ENCODE measurements around the gene PCDH9.

The PCDH9 gene

DNA sequence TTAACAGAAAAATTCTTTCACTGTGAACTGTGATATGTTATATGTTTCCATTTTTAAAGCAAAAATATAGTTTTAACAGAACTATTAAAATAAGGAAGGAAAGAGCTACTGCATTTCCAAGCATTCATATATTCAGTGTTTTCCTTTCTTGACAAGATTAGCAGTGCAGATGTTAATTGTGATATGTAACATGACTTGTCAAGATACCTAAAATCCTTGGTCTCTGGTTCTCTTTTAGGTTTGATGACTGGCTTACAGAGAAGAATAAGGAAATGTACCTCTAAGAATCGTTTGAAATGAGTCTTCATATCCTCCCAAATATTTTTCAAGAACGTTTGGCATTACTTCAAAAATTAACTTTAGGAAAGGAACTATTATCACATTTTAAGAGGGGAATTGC is 907.2 kb downstream of the PCDH9 start:
- TF ChIP-seq, protein P1, sequence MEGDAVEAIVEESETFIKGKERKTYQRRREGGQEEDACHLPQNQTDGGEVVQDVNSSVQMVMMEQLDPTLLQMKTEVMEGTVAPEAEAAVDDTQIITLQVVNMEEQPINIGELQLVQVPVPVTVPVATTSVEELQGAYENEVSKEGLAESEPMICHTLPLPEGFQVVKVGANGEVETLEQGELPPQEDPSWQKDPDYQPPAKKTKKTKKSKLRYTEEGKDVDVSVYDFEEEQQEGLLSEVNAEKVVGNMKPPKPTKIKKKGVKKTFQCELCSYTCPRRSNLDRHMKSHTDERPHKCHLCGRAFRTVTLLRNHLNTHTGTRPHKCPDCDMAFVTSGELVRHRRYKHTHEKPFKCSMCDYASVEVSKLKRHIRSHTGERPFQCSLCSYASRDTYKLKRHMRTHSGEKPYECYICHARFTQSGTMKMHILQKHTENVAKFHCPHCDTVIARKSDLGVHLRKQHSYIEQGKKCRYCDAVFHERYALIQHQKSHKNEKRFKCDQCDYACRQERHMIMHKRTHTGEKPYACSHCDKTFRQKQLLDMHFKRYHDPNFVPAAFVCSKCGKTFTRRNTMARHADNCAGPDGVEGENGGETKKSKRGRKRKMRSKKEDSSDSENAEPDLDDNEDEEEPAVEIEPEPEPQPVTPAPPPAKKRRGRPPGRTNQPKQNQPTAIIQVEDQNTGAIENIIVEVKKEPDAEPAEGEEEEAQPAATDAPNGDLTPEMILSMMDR (IDR thresholded peaks at IDR 0.05; ENCODE audit: low read depth, low read length) = no peak
- H3K4me3 ChIP-seq (ENCODE audit: low read depth, low read length) = no peak overlapping the region

DNA sequence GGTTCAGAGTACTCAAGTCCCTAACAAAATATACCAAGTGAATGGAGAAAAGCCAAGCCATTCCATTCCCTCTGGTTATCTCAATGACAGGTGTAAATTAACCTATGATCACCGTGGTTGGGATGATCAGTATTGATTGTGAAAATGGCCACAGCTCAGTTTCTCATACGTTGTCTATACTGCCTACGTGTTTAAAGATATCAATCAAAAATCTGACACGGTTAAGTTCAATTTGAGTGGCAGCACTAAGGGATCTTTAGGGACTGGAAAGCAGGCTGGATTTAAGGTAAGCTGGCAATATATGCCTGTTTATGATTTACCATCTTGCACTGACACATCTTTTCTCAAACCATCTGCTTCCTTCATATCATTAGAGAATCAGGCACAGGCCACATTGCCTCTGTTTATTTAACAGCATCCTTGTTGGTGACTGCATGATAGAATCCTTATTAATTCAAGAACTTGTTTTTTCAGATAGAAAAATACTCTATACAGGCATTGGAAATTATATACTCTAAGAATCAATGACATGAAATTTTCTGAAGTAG is 907.9 kb downstream of the PCDH9 start:
- H3K4me3 ChIP-seq (ENCODE audit: low read depth, low read length) = no peak overlapping the region
- TF ChIP-seq, protein P1 (IDR thresholded peaks at IDR 0.05; ENCODE audit: low read depth, low read length) = no peak

DNA sequence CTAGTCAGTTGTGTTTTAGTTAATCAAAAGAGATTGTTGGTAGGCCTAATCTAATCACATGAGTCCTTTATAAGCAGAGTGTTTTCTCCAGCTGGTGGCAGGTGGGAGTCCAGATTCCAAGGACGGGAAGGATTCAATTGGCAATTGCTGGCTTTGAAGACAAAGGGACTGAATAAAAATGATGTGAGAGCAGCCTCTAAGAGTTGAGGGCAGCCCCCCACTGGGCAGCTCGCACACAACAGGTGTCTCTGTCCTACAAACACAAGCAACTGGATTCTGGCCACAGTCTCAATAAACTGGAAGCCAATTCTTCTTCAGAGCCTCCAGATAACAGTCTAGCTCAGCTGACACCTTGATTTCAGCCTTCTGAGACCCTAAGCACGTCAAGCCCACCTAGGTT is 915.2 kb downstream of the PCDH9 start:
- TF ChIP-seq, protein P1 (IDR thresholded peaks at IDR 0.05; ENCODE audit: low read depth, low read length) = no peak
- no peak overlapping the region for H3K4me3 ChIP-seq (ENCODE audit: low read depth, low read length)

DNA sequence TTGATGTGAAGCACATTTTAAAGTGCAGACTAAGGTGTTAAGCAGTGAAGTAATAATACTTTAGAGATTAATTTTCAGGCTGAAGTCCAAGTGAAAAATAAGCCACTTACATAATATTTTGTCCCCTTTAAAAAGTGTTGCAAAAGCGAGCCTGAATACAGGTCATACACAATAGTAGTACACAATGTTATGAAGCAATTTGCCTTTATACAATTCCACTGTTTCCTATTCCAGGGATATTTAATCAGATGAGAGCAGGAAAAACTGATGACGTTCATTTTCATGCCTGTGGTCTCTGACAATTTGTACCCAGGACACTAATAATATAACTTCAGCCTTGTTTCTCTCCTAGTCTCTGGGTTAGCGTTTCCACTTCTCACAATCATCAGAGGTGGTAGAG is 916.7 kb downstream of the PCDH9 start:
- H3K4me3 ChIP-seq (ENCODE audit: low read depth, low read length) = no peak overlapping the region
- TF ChIP-seq, protein P1 (IDR thresholded peaks at IDR 0.05; ENCODE audit: low read depth, low read length) = no peak

DNA sequence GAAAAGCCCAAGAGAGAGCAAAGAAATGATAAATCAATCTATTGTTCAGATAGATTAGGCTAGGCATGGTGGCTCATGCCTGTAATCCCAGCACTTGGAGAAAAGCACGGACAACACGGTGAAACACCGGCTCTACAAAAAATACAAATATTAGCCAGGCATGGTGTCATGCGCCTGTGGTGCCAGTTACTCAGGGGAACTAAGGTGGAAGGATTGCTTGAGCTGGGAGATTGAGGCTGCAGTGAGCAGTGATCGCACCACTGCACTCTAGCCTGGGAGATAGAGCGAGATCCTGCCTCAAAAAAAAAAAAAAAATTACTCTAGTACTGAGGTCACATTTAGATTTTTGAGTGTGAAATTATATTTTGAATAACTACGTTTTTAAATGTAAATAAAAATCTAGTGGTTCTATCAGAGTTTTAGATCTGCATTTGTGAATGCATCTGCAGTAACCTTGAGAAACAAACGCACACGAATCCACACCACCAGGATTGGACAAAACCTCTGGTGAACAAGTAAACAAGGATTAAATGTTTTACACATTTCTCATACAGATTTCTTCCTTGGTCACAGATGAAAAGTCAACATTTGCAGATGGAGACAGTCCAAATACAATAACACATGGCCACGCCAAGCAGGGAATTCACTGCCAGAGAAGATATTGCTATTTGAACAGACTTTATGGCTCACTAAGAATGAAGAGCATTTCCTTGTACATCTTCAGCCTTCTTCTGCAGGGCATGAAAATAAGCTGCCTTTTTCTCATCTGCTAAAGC is 917.6 kb downstream of the PCDH9 start:
- TF ChIP-seq, protein P1 (IDR thresholded peaks at IDR 0.05; ENCODE audit: low read depth, low read length) = no peak
- H3K4me3 ChIP-seq (ENCODE audit: low read depth, low read length) = no peak overlapping the region

DNA sequence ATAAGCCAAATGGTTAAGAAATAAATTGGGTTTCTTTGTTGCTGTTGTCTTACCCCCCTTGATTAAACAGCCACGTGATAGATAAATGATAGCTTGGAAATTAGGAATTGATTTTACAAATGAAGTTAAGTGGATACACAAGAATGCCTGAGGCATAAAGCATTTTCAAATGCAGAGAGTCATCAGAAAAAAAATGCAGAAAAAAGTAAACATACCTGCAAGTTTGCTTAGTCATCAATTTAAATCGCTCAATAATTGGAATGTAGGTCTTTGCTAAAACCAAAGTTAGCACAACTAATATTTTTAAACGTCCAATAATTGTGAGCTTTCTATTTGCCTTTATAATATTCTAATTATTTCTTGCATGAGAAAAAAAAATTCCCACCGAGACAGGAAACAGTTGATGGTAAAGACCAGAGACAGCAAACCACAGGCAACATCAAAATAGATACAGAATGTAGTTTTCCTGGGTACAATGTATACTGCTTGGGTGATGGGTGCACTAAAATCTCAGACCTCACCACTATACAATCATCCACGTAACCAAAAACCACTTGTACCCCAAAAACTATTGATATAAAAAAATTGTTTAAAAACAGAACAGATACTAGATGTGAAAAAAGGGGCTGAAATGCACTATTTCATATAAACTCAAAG is 924.0 kb downstream of the PCDH9 start:
- H3K4me3 ChIP-seq (ENCODE audit: low read depth, low read length) = no peak overlapping the region
- TF ChIP-seq, protein P1 (IDR thresholded peaks at IDR 0.05; ENCODE audit: low read depth, low read length) = no peak

DNA sequence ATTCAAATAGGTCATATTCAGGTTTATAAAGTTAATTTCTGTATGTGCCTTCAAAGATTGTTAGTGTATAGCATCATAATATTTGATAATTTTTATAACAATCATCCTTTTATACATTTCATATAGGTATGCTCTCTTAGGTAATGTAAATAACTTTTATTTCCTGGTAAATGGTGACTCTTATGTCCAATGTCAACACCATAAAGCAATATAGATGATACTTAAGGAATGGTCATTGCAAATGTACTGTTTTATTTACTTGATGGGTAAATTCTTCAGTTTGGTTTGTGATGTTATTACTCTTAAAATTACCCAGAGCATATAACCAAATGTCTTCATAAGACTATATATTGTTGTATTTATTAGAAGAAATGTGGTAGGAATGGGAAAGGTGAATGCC is 928.7 kb downstream of the PCDH9 start:
- H3K4me3 ChIP-seq (ENCODE audit: low read depth, low read length) = no peak overlapping the region

More for the DNA sequence above, 928.7 kb downstream of the PCDH9 start:
- TF ChIP-seq, protein P1 (IDR thresholded peaks at IDR 0.05; ENCODE audit: low read depth, low read length) = no peak
